PC-9 (cell line): ENCODE measurements around the gene ABCC2.

ENCODE experiments used
- CTCF ChIP-seq: fragments of 200-600 bp; sonication (generic); conservative IDR thresholded peaks from 2 replicates; pipeline ENCODE4 v1.6.1; 2017; ENCODE audit warnings: mixed run types, antibody characterized with exemption, mild to moderate bottlenecking, moderate library complexity
- EZH2 ChIP-seq: fragments of 200-600 bp; sonication (generic); IDR thresholded peaks from 2 replicates; pipeline ENCODE4 v1.8.0; 2017; ENCODE audit warnings: antibody characterized with exemption, low read depth

- no peak for TF ChIP-seq CTCF
- no peak for TF ChIP-seq EZH2
These were observed at the start of gene ABCC2 for GRCh38 chr10:99782447-99783286.
